GM23338 (cell line): ENCODE data around the gene PSMB7. TPM values are rescaled to one million over a fixed set of nuclear protein-coding genes. Genes with fewer than 3 reads are reported as not detected.

ENCODE experiments used
- ATAC-seq: fragments of 200-7000 bp; cut with Tn5 transposase; 3 replicates; pipeline ENCODE4 v1.9.1; 2020
- DNase-seq: peaks from one replicate; pipeline ENCODE4 v3.0.0-alpha.2; 2015; ENCODE audit warnings: low spot score
- H2AFZ ChIP-seq: fragments of 200-600 bp; sonication (generic); 2 replicates; pipeline ENCODE4 v1.8.0; 2016; ENCODE audit warnings: antibody characterized with exemption, mild to moderate bottlenecking, moderate library complexity
- H3F3A ChIP-seq: fragments of 200-600 bp; sonication (generic); replicated peaks from 2 replicates; pipeline ENCODE4 v1.8.0; 2017; ENCODE audit warnings: antibody characterized with exemption, mixed run types, low read depth
- H3K27ac ChIP-seq: fragments of 200-600 bp; sonication (generic); 2 replicates; pipeline ENCODE4 v1.6.1; 2016; ENCODE audit warnings: low read depth
- H3K27me3 ChIP-seq: fragments of 200-600 bp; sonication (generic); 2 replicates; pipeline ENCODE4 v1.8.0; 2016; ENCODE audit warnings: mild to moderate bottlenecking, mixed run types, moderate library complexity; ENCODE audit not compliant: insufficient read depth
- H3K36me3 ChIP-seq: fragments of 200-600 bp; sonication (generic); 2 replicates; pipeline ENCODE4 v1.8.0; 2016; ENCODE audit warnings: mild to moderate bottlenecking; ENCODE audit not compliant: insufficient read depth
- H3K4me1 ChIP-seq: fragments of 200-600 bp; sonication (generic); 2 replicates; pipeline ENCODE4 v1.8.0; 2016; ENCODE audit warnings: mild to moderate bottlenecking, moderate library complexity; ENCODE audit not compliant: insufficient read depth
- H3K4me2 ChIP-seq: fragments of 200-600 bp; sonication (generic); 2 replicates; pipeline ENCODE4 v1.7.1; 2017; ENCODE audit warnings: mixed run types
- H3K4me3 ChIP-seq: fragments of 200-600 bp; sonication (generic); 2 replicates; pipeline ENCODE4 v1.6.1; 2016; ENCODE audit warnings: mixed run types
- H3K79me2 ChIP-seq: fragments of 200-600 bp; sonication (generic); replicated peaks from 2 replicates; pipeline ENCODE4 v1.8.0; 2017; ENCODE audit warnings: mild to moderate bottlenecking; ENCODE audit not compliant: insufficient read depth
- H3K9me2 ChIP-seq: fragments of 200-600 bp; sonication (generic); 2 replicates; pipeline ENCODE4 v1.8.0; 2017; ENCODE audit not compliant: insufficient read depth
- H4K20me1 ChIP-seq: fragments of 200-600 bp; sonication (generic); replicated peaks from 2 replicates; pipeline ENCODE4 v1.8.0; 2017; ENCODE audit warnings: mild to moderate bottlenecking; ENCODE audit not compliant: insufficient read depth
- H3K27ac Mint-ChIP-seq: 2 replicates; pipeline ENCODE4 v1.8.0; 2020; ENCODE audit warnings: inconsistent platforms, mild to moderate bottlenecking, moderate library complexity, mixed read lengths
- H3K27me3 Mint-ChIP-seq: 3 replicates; pipeline ENCODE4 v1.8.0; 2022; ENCODE audit warnings: low read depth, mild to moderate bottlenecking, moderate library complexity, mixed read lengths, inconsistent platforms; ENCODE audit not compliant: insufficient read depth, poor library complexity
- H3K36me3 Mint-ChIP-seq: 3 replicates; pipeline ENCODE4 v1.8.0; 2021; ENCODE audit warnings: low read depth, mild to moderate bottlenecking, inconsistent platforms, moderate library complexity, mixed read lengths
- H3K4me1 Mint-ChIP-seq: 3 replicates; pipeline ENCODE4 v1.8.0; 2020; ENCODE audit warnings: mild to moderate bottlenecking, inconsistent platforms, mixed read lengths
- H3K4me3 Mint-ChIP-seq: 3 replicates; pipeline ENCODE4 v1.8.0; 2021; ENCODE audit warnings: moderate library complexity, mild to moderate bottlenecking, inconsistent platforms, mixed read lengths
- H3K9me3 Mint-ChIP-seq: 3 replicates; pipeline ENCODE4 v1.8.0; 2020; ENCODE audit warnings: moderate library complexity, mild to moderate bottlenecking, inconsistent platforms, mixed read lengths
- CTCF ChIP-seq, 2 experiments: fragments of 200-600 bp in 1 of 2; sonication (generic) in 1 of 2; conservative IDR thresholded peaks; 2 replicates each; pipeline versions ENCODE4 v1.5.1 to v1.6.1; 2016 to 2017; ENCODE audit warnings: antibody characterized with exemption in 2 of 2, low read depth in 2 of 2, mild to moderate bottlenecking in 2 of 2, moderate library complexity in 1 of 2
- EZH2phosphoT487 ChIP-seq: fragments of 200-600 bp; sonication (generic); IDR thresholded peaks from one replicate; pipeline ENCODE4 v1.8.1; 2018; ENCODE audit warnings: antibody characterized with exemption; ENCODE audit not compliant: unreplicated experiment
- NANOG ChIP-seq: IDR thresholded peaks from 2 replicates; pipeline ENCODE4 v1.6.1; 2016; ENCODE audit warnings: antibody characterized with exemption, borderline replicate concordance
- STAT1 ChIP-seq: IDR thresholded peaks from one replicate; pipeline ENCODE4 v1.6.1; 2016; ENCODE audit warnings: antibody characterized with exemption; ENCODE audit not compliant: unreplicated experiment
- ZNF114 ChIP-seq: fragments of 250-450 bp; sonication (Bioruptor Pico); IDR thresholded peaks from 2 replicates; pipeline ENCODE4 v1.5.0; 2020; ENCODE audit warnings: mild to moderate bottlenecking, moderate library complexity
- ZNF331 ChIP-seq: fragments of 250-450 bp; sonication (Bioruptor Pico); IDR thresholded peaks from 2 replicates; pipeline ENCODE4 v1.5.0; 2020; ENCODE audit warnings: low read depth, mild to moderate bottlenecking, moderate library complexity
- polyA plus RNA-seq: library from polyadenylated mRNA; unstranded; fragments of >200 nt; fragmentation: Nextera tagmentation; extraction: Ambion mirVana; gene quantifications from 2 replicates; pipeline ENCODE4 v1.2.1, GENCODE V29; 2016
- total RNA-seq: library from RNA; depleted of rRNA; stranded (reverse); fragments of >200 nt; shearing (Covaris generic); gene quantifications from 2 replicates; pipeline ENCODE4 v1.2.3, GENCODE V29; 2014
- TF ChIP-seq, protein P1 (sequence below): fragments of 250-450 bp; sonication (Bioruptor Pico); IDR thresholded peaks from 2 replicates; pipeline ENCODE4 v1.5.0; 2020; ENCODE audit warnings: mild to moderate bottlenecking, moderate library complexity
- TF ChIP-seq, protein P2 (sequence below): IDR thresholded peaks from one replicate; pipeline ENCODE4 v1.6.1; 2018; ENCODE audit warnings: antibody characterized with exemption; ENCODE audit not compliant: unreplicated experiment

Gene PSMB7
- total and polyA plus RNA-seq, 2 experiments from 2014 or later, result 255 to 268 TPM

GRCh38 chr9:124427281-124427680, 12.0 kb upstream of the PSMB7 start:
- H3K36me3 ChIP-seq, result no peaks in the 10 kb centered on the region
- TF ChIP-seq STAT1 (no peak), ZNF331 (CRISPR knock-in tag) (no peak), CTCF (conservative IDR thresholded peaks at IDR 0.05; ENCODE audit: low read depth in 2 of 2) (no peak), ZNF114 (no peak), EZH2phosphoT487 (no peak), NANOG (no peak)
- TF ChIP-seq, protein P1, sequence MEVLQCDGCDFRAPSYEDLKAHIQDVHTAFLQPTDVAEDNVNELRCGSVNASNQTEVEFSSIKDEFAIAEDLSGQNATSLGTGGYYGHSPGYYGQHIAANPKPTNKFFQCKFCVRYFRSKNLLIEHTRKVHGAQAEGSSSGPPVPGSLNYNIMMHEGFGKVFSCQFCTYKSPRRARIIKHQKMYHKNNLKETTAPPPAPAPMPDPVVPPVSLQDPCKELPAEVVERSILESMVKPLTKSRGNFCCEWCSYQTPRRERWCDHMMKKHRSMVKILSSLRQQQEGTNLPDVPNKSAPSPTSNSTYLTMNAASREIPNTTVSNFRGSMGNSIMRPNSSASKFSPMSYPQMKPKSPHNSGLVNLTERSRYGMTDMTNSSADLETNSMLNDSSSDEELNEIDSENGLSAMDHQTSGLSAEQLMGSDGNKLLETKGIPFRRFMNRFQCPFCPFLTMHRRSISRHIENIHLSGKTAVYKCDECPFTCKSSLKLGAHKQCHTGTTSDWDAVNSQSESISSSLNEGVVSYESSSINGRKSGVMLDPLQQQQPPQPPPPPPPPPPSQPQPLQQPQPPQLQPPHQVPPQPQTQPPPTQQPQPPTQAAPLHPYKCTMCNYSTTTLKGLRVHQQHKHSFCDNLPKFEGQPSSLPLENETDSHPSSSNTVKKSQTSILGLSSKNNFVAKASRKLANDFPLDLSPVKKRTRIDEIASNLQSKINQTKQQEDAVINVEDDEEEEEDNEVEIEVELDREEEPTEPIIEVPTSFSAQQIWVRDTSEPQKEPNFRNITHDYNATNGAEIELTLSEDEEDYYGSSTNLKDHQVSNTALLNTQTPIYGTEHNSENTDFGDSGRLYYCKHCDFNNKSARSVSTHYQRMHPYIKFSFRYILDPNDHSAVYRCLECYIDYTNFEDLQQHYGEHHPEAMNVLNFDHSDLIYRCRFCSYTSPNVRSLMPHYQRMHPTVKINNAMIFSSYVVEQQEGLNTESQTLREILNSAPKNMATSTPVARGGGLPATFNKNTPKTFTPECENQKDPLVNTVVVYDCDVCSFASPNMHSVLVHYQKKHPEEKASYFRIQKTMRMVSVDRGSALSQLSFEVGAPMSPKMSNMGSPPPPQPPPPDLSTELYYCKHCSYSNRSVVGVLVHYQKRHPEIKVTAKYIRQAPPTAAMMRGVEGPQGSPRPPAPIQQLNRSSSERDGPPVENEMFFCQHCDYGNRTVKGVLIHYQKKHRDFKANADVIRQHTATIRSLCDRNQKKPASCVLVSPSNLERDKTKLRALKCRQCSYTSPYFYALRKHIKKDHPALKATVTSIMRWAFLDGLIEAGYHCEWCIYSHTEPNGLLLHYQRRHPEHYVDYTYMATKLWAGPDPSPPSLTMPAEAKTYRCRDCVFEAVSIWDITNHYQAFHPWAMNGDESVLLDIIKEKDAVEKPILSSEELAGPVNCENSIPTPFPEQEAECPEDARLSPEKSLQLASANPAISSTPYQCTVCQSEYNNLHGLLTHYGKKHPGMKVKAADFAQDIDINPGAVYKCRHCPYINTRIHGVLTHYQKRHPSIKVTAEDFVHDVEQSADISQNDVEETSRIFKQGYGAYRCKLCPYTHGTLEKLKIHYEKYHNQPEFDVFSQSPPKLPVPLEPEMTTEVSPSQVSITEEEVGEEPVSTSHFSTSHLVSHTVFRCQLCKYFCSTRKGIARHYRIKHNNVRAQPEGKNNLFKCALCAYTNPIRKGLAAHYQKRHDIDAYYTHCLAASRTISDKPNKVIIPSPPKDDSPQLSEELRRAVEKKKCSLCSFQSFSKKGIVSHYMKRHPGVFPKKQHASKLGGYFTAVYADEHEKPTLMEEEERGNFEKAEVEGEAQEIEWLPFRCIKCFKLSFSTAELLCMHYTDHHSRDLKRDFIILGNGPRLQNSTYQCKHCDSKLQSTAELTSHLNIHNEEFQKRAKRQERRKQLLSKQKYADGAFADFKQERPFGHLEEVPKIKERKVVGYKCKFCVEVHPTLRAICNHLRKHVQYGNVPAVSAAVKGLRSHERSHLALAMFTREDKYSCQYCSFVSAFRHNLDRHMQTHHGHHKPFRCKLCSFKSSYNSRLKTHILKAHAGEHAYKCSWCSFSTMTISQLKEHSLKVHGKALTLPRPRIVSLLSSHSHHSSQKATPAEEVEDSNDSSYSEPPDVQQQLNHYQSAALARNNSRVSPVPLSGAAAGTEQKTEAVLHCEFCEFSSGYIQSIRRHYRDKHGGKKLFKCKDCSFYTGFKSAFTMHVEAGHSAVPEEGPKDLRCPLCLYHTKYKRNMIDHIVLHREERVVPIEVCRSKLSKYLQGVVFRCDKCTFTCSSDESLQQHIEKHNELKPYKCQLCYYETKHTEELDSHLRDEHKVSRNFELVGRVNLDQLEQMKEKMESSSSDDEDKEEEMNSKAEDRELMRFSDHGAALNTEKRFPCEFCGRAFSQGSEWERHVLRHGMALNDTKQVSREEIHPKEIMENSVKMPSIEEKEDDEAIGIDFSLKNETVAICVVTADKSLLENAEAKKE, result no peak
- TF ChIP-seq, protein P2, sequence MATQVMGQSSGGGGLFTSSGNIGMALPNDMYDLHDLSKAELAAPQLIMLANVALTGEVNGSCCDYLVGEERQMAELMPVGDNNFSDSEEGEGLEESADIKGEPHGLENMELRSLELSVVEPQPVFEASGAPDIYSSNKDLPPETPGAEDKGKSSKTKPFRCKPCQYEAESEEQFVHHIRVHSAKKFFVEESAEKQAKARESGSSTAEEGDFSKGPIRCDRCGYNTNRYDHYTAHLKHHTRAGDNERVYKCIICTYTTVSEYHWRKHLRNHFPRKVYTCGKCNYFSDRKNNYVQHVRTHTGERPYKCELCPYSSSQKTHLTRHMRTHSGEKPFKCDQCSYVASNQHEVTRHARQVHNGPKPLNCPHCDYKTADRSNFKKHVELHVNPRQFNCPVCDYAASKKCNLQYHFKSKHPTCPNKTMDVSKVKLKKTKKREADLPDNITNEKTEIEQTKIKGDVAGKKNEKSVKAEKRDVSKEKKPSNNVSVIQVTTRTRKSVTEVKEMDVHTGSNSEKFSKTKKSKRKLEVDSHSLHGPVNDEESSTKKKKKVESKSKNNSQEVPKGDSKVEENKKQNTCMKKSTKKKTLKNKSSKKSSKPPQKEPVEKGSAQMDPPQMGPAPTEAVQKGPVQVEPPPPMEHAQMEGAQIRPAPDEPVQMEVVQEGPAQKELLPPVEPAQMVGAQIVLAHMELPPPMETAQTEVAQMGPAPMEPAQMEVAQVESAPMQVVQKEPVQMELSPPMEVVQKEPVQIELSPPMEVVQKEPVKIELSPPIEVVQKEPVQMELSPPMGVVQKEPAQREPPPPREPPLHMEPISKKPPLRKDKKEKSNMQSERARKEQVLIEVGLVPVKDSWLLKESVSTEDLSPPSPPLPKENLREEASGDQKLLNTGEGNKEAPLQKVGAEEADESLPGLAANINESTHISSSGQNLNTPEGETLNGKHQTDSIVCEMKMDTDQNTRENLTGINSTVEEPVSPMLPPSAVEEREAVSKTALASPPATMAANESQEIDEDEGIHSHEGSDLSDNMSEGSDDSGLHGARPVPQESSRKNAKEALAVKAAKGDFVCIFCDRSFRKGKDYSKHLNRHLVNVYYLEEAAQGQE, result no peak

More at GRCh38 chr9:124427281-124427680, 12.0 kb upstream of the PSMB7 start:
- Mint-ChIP-seq H3K9me3 (no peaks in the 10 kb centered on the region; the same call in 2 of the 3 replicates), H3K4me1 (no peaks in the 10 kb centered on the region; the same call in 2 of the 3 replicates), H3K4me3 (no peak overlapping the region), H3K27me3 (peaks cover 3% of the 10 kb centered on the region), H3K27ac (no peak overlapping the region), H3K36me3 (no peaks in the 10 kb centered on the region)
- H3K4me3 ChIP-seq, result no peak overlapping the region
- H3K9me2 ChIP-seq, result no peaks in the 10 kb centered on the region
- no peak overlapping the region for H3K27ac ChIP-seq
- H3F3A ChIP-seq, result no peaks in the 10 kb centered on the region
- no peaks in the 10 kb centered on the region for H3K79me2 ChIP-seq
- DNase-seq (no peak), ATAC-seq (no peak)
- H3K27me3 ChIP-seq, result no peaks in the 10 kb centered on the region
- H3K4me1 ChIP-seq, result no peaks in the 10 kb centered on the region
- no peaks in the 10 kb centered on the region for H4K20me1 ChIP-seq
- no peak overlapping the region for H2AFZ ChIP-seq
- H3K4me2 ChIP-seq, result no peak overlapping the region
